Tibial nerve (tissue), 4 donors: ENCODE data around the gene TMEM232.

Source experiments
- EP300 ChIP-seq, 2 donors: sonication (generic); formaldehyde crosslinking; IDR thresholded peaks; one replicate each; pipeline ENCODE4 v1.6.1; 2017; ENCODE audit warnings: antibody characterized with exemption in 2 of 2, mild to moderate bottlenecking in 1 of 2
- POLR2A ChIP-seq, 2 donors: fragments of 450-650 bp; IDR thresholded peaks; one replicate each; pipeline ENCODE4 v1.6.1; 2017; ENCODE audit warnings: antibody characterized with exemption in 2 of 2, mild to moderate bottlenecking in 2 of 2, moderate library complexity in 2 of 2
- TF ChIP-seq, protein P1 (sequence below), 5 experiments: fragments of 200-600 bp in 3 of 5; fragments of 450-650 bp in 2 of 5; sonication (generic) in 3 of 5; IDR thresholded peaks; one replicate each; pipeline ENCODE4 v1.5.1; 2016 to 2019; ENCODE audit warnings: antibody characterized with exemption in 5 of 5, mild to moderate bottlenecking in 3 of 5, moderate library complexity in 2 of 5

DNA sequence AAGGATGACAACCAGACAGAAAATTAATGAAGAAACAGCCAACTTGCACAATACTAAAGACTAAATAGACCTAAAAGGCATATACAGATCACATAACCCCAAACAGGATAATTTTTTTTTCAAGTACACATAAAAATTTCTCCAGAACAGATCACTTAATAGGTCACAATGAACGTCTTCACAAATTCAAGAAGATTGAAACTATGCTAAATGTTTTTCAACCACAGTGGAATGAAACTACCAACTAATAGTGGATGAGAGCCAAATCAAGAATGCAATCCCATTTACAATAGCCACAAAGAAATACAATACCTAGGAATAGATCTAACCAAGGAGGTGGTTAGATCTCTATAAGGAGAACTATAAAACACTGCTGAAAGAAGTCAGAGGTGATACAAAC, 145.8 kb downstream of the TMEM232 start:
- TF ChIP-seq POLR2A (IDR thresholded peaks at IDR 0.05): no peak
- TF ChIP-seq, protein P1, sequence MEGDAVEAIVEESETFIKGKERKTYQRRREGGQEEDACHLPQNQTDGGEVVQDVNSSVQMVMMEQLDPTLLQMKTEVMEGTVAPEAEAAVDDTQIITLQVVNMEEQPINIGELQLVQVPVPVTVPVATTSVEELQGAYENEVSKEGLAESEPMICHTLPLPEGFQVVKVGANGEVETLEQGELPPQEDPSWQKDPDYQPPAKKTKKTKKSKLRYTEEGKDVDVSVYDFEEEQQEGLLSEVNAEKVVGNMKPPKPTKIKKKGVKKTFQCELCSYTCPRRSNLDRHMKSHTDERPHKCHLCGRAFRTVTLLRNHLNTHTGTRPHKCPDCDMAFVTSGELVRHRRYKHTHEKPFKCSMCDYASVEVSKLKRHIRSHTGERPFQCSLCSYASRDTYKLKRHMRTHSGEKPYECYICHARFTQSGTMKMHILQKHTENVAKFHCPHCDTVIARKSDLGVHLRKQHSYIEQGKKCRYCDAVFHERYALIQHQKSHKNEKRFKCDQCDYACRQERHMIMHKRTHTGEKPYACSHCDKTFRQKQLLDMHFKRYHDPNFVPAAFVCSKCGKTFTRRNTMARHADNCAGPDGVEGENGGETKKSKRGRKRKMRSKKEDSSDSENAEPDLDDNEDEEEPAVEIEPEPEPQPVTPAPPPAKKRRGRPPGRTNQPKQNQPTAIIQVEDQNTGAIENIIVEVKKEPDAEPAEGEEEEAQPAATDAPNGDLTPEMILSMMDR (IDR thresholded peaks at IDR 0.05): no peak
- TF ChIP-seq EP300 (IDR thresholded peaks at IDR 0.05): no peak
